ENCODE measurements around the gene LRRC45. TPM values are rescaled to one million over a fixed set of nuclear protein-coding genes. Genes with fewer than 3 reads are reported as not detected.

LRRC45 gene
- total and polyA plus RNA-seq, 2 experiments from 2014 or later: 16.1 to 40.7 TPM

- ATAC-seq (no peak), DNase-seq (ENCODE audit: low spot score) (no peak)
- no peaks in the 10 kb centered on the region for H3K4me1 ChIP-seq (ENCODE audit: insufficient read depth)
- no peak overlapping the region for H3K4me2 ChIP-seq
- no peak overlapping the region for H3K27ac ChIP-seq (ENCODE audit: low read depth)
- H3F3A ChIP-seq (replicated peaks; ENCODE audit: low read depth): no peaks in the 10 kb centered on the region
- H3K36me3 ChIP-seq (ENCODE audit: insufficient read depth): no peaks in the 10 kb centered on the region
- H3K4me1 Mint-ChIP-seq: no peaks in the 10 kb centered on the region
- H4K20me1 ChIP-seq (replicated peaks; ENCODE audit: insufficient read depth): no peaks in the 10 kb centered on the region
- no peaks in the 10 kb centered on the region for H3K36me3 Mint-ChIP-seq (ENCODE audit: low read depth)
- no peaks in the 10 kb centered on the region for H3K9me2 ChIP-seq (ENCODE audit: insufficient read depth)
- H3K4me3 Mint-ChIP-seq: no peak overlapping the region
- H3K79me2 ChIP-seq (replicated peaks; ENCODE audit: insufficient read depth): no peaks in the 10 kb centered on the region
- H3K27me3 ChIP-seq (ENCODE audit: insufficient read depth): no peaks in the 10 kb centered on the region
- no peak overlapping the region for H3K4me3 ChIP-seq
- H3K9me3 Mint-ChIP-seq: no peaks in the 10 kb centered on the region
- no peak overlapping the region for H3K27ac Mint-ChIP-seq
- H3K27me3 Mint-ChIP-seq (ENCODE audit: insufficient read depth, low read depth, poor library complexity): peaks cover 9% of the 10 kb centered on the region
- TF ChIP-seq ZNF114 (CRISPR knock-in tag; IDR thresholded peaks at IDR 0.05): no peak
- TF ChIP-seq CREB1 (CRISPR knock-in tag; IDR thresholded peaks at IDR 0.05; ENCODE audit: low read depth): no peak
- TF ChIP-seq JUNB (IDR thresholded peaks at IDR 0.05; ENCODE audit: unreplicated experiment): no peak
- no peak for TF ChIP-seq EZH2 (IDR thresholded peaks at IDR 0.05; ENCODE audit: low read depth, unreplicated experiment)
- no peak for TF ChIP-seq REST (IDR thresholded peaks at IDR 0.05; ENCODE audit: unreplicated experiment)
- no peak for TF ChIP-seq POLR2AphosphoS5 (IDR thresholded peaks at IDR 0.05; ENCODE audit: low read depth)
- no peak for TF ChIP-seq ZNF331 (CRISPR knock-in tag; IDR thresholded peaks at IDR 0.05; ENCODE audit: low read depth)
- TF ChIP-seq EZH2phosphoT487 (IDR thresholded peaks at IDR 0.05; ENCODE audit: unreplicated experiment): no peak
- no peak overlapping the region for H2AFZ ChIP-seq
Measured at GRCh38 chr17:82009413-82009812, 13.7 kb upstream of the LRRC45 start.

GRCh38 chr17:82010575-82011525, 12.3 kb upstream of the LRRC45 start:
- no peak overlapping the region for H3K4me2 ChIP-seq
- H3F3A ChIP-seq (replicated peaks; ENCODE audit: low read depth): no peaks in the 10 kb centered on the region
- no peak overlapping the region for H2AFZ ChIP-seq
- H3K4me3 ChIP-seq: no peak overlapping the region
- no peak overlapping the region for H3K27ac ChIP-seq (ENCODE audit: low read depth)
- no peaks in the 10 kb centered on the region for H3K4me1 ChIP-seq (ENCODE audit: insufficient read depth)
- H3K4me3 Mint-ChIP-seq: no peak overlapping the region
- H3K4me1 Mint-ChIP-seq: no peaks in the 10 kb centered on the region
- H4K20me1 ChIP-seq (replicated peaks; ENCODE audit: insufficient read depth): no peaks in the 10 kb centered on the region
- no peak for DNase-seq (ENCODE audit: low spot score)
- H3K36me3 Mint-ChIP-seq (ENCODE audit: low read depth): no peaks in the 10 kb centered on the region
- no peaks in the 10 kb centered on the region for H3K9me2 ChIP-seq (ENCODE audit: insufficient read depth)
- no peaks in the 10 kb centered on the region for H3K9me3 Mint-ChIP-seq
- peaks cover 7% of the 10 kb centered on the region for H3K27me3 Mint-ChIP-seq (ENCODE audit: insufficient read depth, low read depth, poor library complexity)
- no peak overlapping the region for H3K27ac Mint-ChIP-seq
- H3K36me3 ChIP-seq (ENCODE audit: insufficient read depth): no peaks in the 10 kb centered on the region
- H3K79me2 ChIP-seq (replicated peaks; ENCODE audit: insufficient read depth): no peaks in the 10 kb centered on the region
- ATAC-seq: no peak
- H3K27me3 ChIP-seq (ENCODE audit: insufficient read depth): no peaks in the 10 kb centered on the region
- TF ChIP-seq CTCF (conservative IDR thresholded peaks at IDR 0.05; ENCODE audit: low read depth in 2 of 2): no peak
- TF ChIP-seq ZNF331 (CRISPR knock-in tag; IDR thresholded peaks at IDR 0.05; ENCODE audit: low read depth): no peak
- TF ChIP-seq ZNF114 (CRISPR knock-in tag; IDR thresholded peaks at IDR 0.05): no peak
- no peak for TF ChIP-seq EZH2phosphoT487 (IDR thresholded peaks at IDR 0.05; ENCODE audit: unreplicated experiment)
- no peak for TF ChIP-seq REST (IDR thresholded peaks at IDR 0.05; ENCODE audit: unreplicated experiment)
- TF ChIP-seq STAT1 (IDR thresholded peaks at IDR 0.05; ENCODE audit: unreplicated experiment): no peak
- TF ChIP-seq EZH2 (IDR thresholded peaks at IDR 0.05; ENCODE audit: low read depth, unreplicated experiment): no peak
- TF ChIP-seq CREB1 (CRISPR knock-in tag; IDR thresholded peaks at IDR 0.05; ENCODE audit: low read depth): no peak
- TF ChIP-seq NANOG (IDR thresholded peaks at IDR 0.05; ENCODE audit: borderline replicate concordance): no peak
